GM12878 (cell line): ENCODE results near the gene LTBP3. TPM values are rescaled to one million over a fixed set of nuclear protein-coding genes. Genes with fewer than 3 reads are reported as not detected.

Source experiments
- ATAC-seq: fragments of 200-7000 bp; cut with Tn5 transposase; 3 replicates; pipeline ENCODE4 v1.9.1; 2020; ENCODE audit warnings: mild to moderate bottlenecking, moderate library complexity
- BruUV-seq: library from RNA; stranded (reverse); fragments of 400-500 nt; replicated peaks from 2 replicates; lab custom pipeline; 2021; lab: Mats Ljungman, UMichigan
- CTCF ChIA-PET: fragments of 300-600 bp; sonication (Branson Sonifier 250); formaldehyde crosslinking; extraction: SDS; loops from one replicate; lab custom pipeline; 2021; ENCODE audit warnings: inconsistent platforms; lab: Yijun Ruan, JAX
- POLR2A ChIA-PET: fragments of 350-600 bp; formaldehyde crosslinking; extraction: SDS; loops from one replicate; lab custom pipeline; 2021; ENCODE audit warnings: inconsistent platforms; lab: Charles Lee
- RAD21 ChIA-PET: fragments of 300-600 bp; sonication (Branson Sonifier 250); formaldehyde crosslinking; loops from one replicate; lab custom pipeline; 2023; ENCODE audit warnings: antibody characterized with exemption; ENCODE audit not compliant: unreplicated experiment; lab: Charles Lee
- SMC1A ChIA-PET: fragments of 300-600 bp; sonication (Branson Sonifier 250); formaldehyde crosslinking; loops from one replicate; lab custom pipeline; 2023; ENCODE audit not compliant: unreplicated experiment, uncharacterized antibody; lab: Charles Lee
- DNase-seq: peaks from one replicate; pipeline ENCODE4 v3.0.0-alpha.2; 2011; ENCODE audit warnings: low read depth, low spot score
- FAIRE-seq: peaks from 3 replicates; lab custom pipeline; 2011; peaks lifted over from hg19 to GRCh38; lab: Jason Lieb, UNC
- H2AFZ ChIP-seq: 2 replicates; pipeline ENCODE4 v1.6.0; 2011; ENCODE audit warnings: low read depth, low read length, control low read depth; ENCODE audit not compliant: control insufficient read depth
- H3K27ac ChIP-seq: 2 replicates; pipeline ENCODE4 v1.5.1; 2011; ENCODE audit warnings: control low read depth; ENCODE audit not compliant: control insufficient read depth, insufficient read depth
- H3K27me3 ChIP-seq, 2 experiments: replicated peaks in 1 of 2; 2 replicates each; pipeline versions ENCODE4 v1.6.0 to v1.6.1; 2011; ENCODE audit warnings: low read length in 1 of 2; ENCODE audit not compliant: control insufficient read depth in 2 of 2, insufficient read depth in 2 of 2
- H3K36me3 ChIP-seq, 2 experiments: 2 replicates each; pipeline ENCODE4 v1.5.1; 2011; ENCODE audit warnings: low read length in 1 of 2; ENCODE audit not compliant: control insufficient read depth in 2 of 2, insufficient read depth in 2 of 2
- H3K4me1 ChIP-seq: 2 replicates; pipeline ENCODE4 v1.6.1; 2011; ENCODE audit warnings: mild to moderate bottlenecking, low read length, moderate library complexity, mixed read lengths; ENCODE audit not compliant: control insufficient read depth, insufficient read depth
- H3K4me2 ChIP-seq: 2 replicates; pipeline ENCODE4 v1.6.0; 2011; ENCODE audit warnings: control low read depth; ENCODE audit not compliant: control insufficient read depth, insufficient read depth
- H3K4me3 ChIP-seq: fragments of 200-600 bp; sonication (generic); 2 replicates; pipeline ENCODE4 v1.5.1; 2016
- H3K79me2 ChIP-seq: 2 replicates; pipeline ENCODE4 v1.6.0; 2011; ENCODE audit warnings: low read length; ENCODE audit not compliant: control insufficient read depth, insufficient read depth
- H3K9ac ChIP-seq: 2 replicates; pipeline ENCODE4 v1.8.0; 2011; ENCODE audit warnings: low read length, control low read depth, mixed read lengths; ENCODE audit not compliant: control insufficient read depth, insufficient read depth
- H3K9me3 ChIP-seq: replicated peaks from 3 replicates; pipeline ENCODE4 v1.5.1; 2011; ENCODE audit warnings: mild to moderate bottlenecking, low read length; ENCODE audit not compliant: control insufficient read depth, insufficient read depth
- H4K20me1 ChIP-seq: 2 replicates; pipeline ENCODE4 v1.6.0; 2011; ENCODE audit not compliant: control insufficient read depth, insufficient read depth
- ATF2 ChIP-seq: IDR thresholded peaks from 2 replicates; pipeline ENCODE4 v1.6.1; 2012; ENCODE audit warnings: low read length, inconsistent platforms
- BRCA1 ChIP-seq: IDR thresholded peaks from 2 replicates; pipeline ENCODE4 v1.6.1; 2011; ENCODE audit warnings: low read depth, low read length, improper control_type of control experiment
- HSF1 ChIP-seq: fragments of 150-350 bp; IDR thresholded peaks from 2 replicates; pipeline ENCODE4 v1.6.1; 2014; ENCODE audit warnings: mild to moderate bottlenecking, low read depth, low read length
- KAT2A ChIP-seq: conservative IDR thresholded peaks from 2 replicates; pipeline ENCODE4 v1.6.1; 2011; ENCODE audit warnings: low read depth, low read length; ENCODE audit not compliant: control insufficient read depth
- NFIC ChIP-seq: IDR thresholded peaks from 2 replicates; pipeline ENCODE4 v1.6.1; 2012; ENCODE audit warnings: low read depth, mild to moderate bottlenecking, inconsistent platforms, low read length, moderate library complexity
- NFYA ChIP-seq: IDR thresholded peaks from 2 replicates; pipeline ENCODE4 v1.6.1; 2011; ENCODE audit warnings: low read depth, mild to moderate bottlenecking, low read length, improper control_type of control experiment, borderline replicate concordance
- NFYB ChIP-seq: IDR thresholded peaks from 2 replicates; pipeline ENCODE4 v1.6.1; 2011; ENCODE audit warnings: low read depth, mild to moderate bottlenecking, low read length, improper control_type of control experiment, moderate library complexity; ENCODE audit not compliant: insufficient read depth
- NR2C1 ChIP-seq: fragments of 450-650 bp; IDR thresholded peaks from 2 replicates; pipeline ENCODE4 v1.6.1; 2017; ENCODE audit warnings: antibody characterized with exemption, mild to moderate bottlenecking, moderate library complexity
- POU2F2 ChIP-seq: IDR thresholded peaks from 3 replicates; pipeline ENCODE4 v1.6.1; 2011; ENCODE audit warnings: low read depth, mild to moderate bottlenecking, low read length, borderline replicate concordance
- RELA ChIP-seq: fragments of 450-650 bp; IDR thresholded peaks from 2 replicates; pipeline ENCODE4 v1.8.0; 2014; ENCODE audit warnings: borderline replicate concordance; ENCODE audit not compliant: partially characterized antibody
- SP1 ChIP-seq: IDR thresholded peaks from one replicate; pipeline ENCODE4 v1.6.1; 2011; ENCODE audit warnings: low read depth, low read length
- TCF7 ChIP-seq: IDR thresholded peaks from 2 replicates; pipeline ENCODE4 v1.6.1; 2014; ENCODE audit warnings: antibody characterized with exemption, borderline replicate concordance
- ZNF592 ChIP-seq: fragments of 450-650 bp; IDR thresholded peaks from 2 replicates; pipeline ENCODE4 v1.6.1; 2017; ENCODE audit warnings: mild to moderate bottlenecking, moderate library complexity
- WGBS: methylation state at CpG from one replicate; pipeline ENCODE4 v1.1.6; 2016; ENCODE audit warnings: low lambda C conversion rate; ENCODE audit not compliant: insufficient replicate concordance, insufficient coverage; ENCODE audit errors: missing lambda C conversion rate; 5-methylcytosine and 5-hydroxymethylcytosine counted together
- in situ Hi-C: fragments of 300-500 bp; cut with MboI; formaldehyde crosslinking; loops from 9 replicates; pipeline ENCODE4 v1.14.3; 2018; ENCODE audit warnings: mixed read lengths
- intact Hi-C: fragments of 100-400 bp; cut with micrococcal nuclease; formaldehyde crosslinking; loops from one replicate; pipeline ENCODE4 v1.14.2; 2022; ENCODE audit not compliant: unreplicated experiment
- polyA plus RNA-seq, 11 experiments: library from polyadenylated mRNA; depleted of rRNA in 4 of 11; unstranded in 6 of 11; stranded (reverse) in 5 of 11; fragments of >200 nt; fragmentation: Nextera tagmentation in 4 of 11; fragmentation: Illumina TruSeq in 1 of 11; extraction: Ambion mirVana in 4 of 11; extraction: Trizol in 1 of 11; gene quantifications; 1 replicate in 1 of 11; 2 replicates in 10 of 11; pipeline versions ENCODE4 v1.2.1 to v1.2.3, GENCODE V29; 2011 to 2016; ENCODE audit warnings: inconsistent platforms in 2 of 11, missing spikeins in 2 of 11, low read depth in 1 of 11
- total RNA-seq, 4 experiments: library from RNA; depleted of rRNA in 3 of 4; stranded (reverse); fragments of >200 nt in 3 of 4; fragmentation: Illumina TruSeq in 1 of 4; extraction: Trizol in 1 of 4; gene quantifications; 2 replicates each; pipeline versions ENCODE4 v1.2.1 to v1.2.3, GENCODE V29; 2013 to 2021

LTBP3 gene
- total and polyA plus RNA-seq, 10 of the 15 experiments (the other 5 are each of a cell fraction or from before 2014, with no cell fraction given), result 2.2 to 12.2 (median 6.2) TPM; not detected in 2

GRCh38 chr11:65498977-65499712 is 59.0 kb downstream of the LTBP3 start, which contains the start of gene MALAT1 (continued):
- TF ChIP-seq NFIC (no peak), NFYB (no peak), SP1 (peak; percentile 87), KAT2A (no peak; the same call in 1 of the 2 replicates), BRCA1 (no peak)

GRCh38 chr11:65498727-65498976 is 59.5 kb downstream of the LTBP3 start:
- Histone ChIP-seq H3K27ac (peak overlapping the region; percentile 100), H3K4me1 (peaks cover 25% of the 10 kb centered on the region), H3K27me3 (no peaks in the 10 kb centered on the region), H3K4me3 (peak overlapping the region; percentile 77), H3K9ac (peak overlapping the region; percentile 100), H2AFZ (peak overlapping the region; percentile 20; the same call in 1 of the 2 replicates), H4K20me1 (no peaks in the 10 kb centered on the region; the same call in none of the 2 replicates), H3K4me2 (peak overlapping the region; percentile 93), H3K36me3 (peaks cover 0 to 12% of the 10 kb centered on the region in 2 experiments; a peak in 3 of 4 replicates), H3K9me3 (no peaks in the 10 kb centered on the region), H3K79me2 (peaks cover 94% of the 10 kb centered on the region)
- ChIA-PET RAD21 (interaction anchor here (0.8 to 14.2 kb wide), 14 partner anchors 9 to 136 kb away, joined by 3 to 282 read pairs (median 8); partner anchors contain the start of gene NEAT1), SMC1A (interaction anchor here (1.1 to 19.3 kb wide), 8 partner anchors 8 to 81 kb away, joined by 3 to 481 read pairs (median 41); partner anchors contain the start of gene NEAT1), POLR2A (interaction anchor here (0.7 to 16.2 kb wide), 18 partner anchors 7 to 236 kb away, joined by 3 to 429 read pairs (median 8); partner anchors contain the start of genes NEAT1 and SIPA1), CTCF (interaction anchor here (0.6 to 27.9 kb wide), 10 partner anchors 8 to 166 kb away, joined by 3 to 728 read pairs (median 10); partner anchors contain the start of gene NEAT1)
- no peak for ATAC-seq
- DNase-seq, result no peak
- intact Hi-C loops (loop anchor here (5.0 kb wide), 2 partner anchors 41 to 116 kb away; partner anchors contain the start of gene SLC25A45), in situ Hi-C loops (no loop called here)
- under 1% methylated on average over 6 of the region's 6 CpGs for WGBS
- BruUV-seq, result no TSS peak
- FAIRE-seq, result no peak
- TF ChIP-seq HSF1, result no peak
- no peak for TF ChIP-seq POU2F2
- TF ChIP-seq NR2C1, result 0 out of 2 replicates have a peak, but pooled peaks have one; percentile 41
- TF ChIP-seq ZNF592, result peak; percentile 78
- TF ChIP-seq ATF2, result no peak
- TF ChIP-seq TCF7, result no peak
- no peak for TF ChIP-seq RELA
- TF ChIP-seq NFYA, result no peak
